MM.1S (cell line): ENCODE measurements around the gene PEAK1.

ENCODE experiments used
- EZH2 ChIP-seq: fragments of 300-600 bp; sonication (generic); optimal IDR thresholded peaks from 2 replicates; pipeline ENCODE3; 2017; ENCODE audit warnings: low read depth, mild to moderate bottlenecking, antibody characterized with exemption, low read length, mixed read lengths
- TF ChIP-seq, protein P1 (sequence below): fragments of 300-600 bp; sonication (generic); IDR thresholded peaks from 2 replicates; pipeline ENCODE4 v1.5.1; 2016; ENCODE audit warnings: antibody characterized with exemption, low read length, mixed read lengths

DNA sequence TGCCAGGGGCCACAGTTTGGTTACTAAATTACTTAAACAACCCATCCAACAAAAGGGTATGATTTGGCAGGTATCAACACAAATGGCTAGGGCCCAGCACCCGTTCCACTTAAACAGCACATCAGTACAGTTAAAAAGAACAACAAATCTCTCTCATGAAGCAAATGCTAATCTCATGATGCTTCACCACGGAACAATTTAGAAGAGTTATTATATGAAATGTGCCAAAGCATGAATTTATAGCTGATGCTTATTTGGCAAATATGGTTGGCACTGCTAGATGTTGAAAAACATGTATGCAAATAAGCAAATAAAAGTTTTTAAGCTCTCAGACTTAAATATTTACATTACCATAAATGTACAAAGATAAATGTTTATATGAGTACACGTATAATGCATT is 2.3 kb downstream of the PEAK1 start:
- no peak for TF ChIP-seq EZH2
- TF ChIP-seq, protein P1, sequence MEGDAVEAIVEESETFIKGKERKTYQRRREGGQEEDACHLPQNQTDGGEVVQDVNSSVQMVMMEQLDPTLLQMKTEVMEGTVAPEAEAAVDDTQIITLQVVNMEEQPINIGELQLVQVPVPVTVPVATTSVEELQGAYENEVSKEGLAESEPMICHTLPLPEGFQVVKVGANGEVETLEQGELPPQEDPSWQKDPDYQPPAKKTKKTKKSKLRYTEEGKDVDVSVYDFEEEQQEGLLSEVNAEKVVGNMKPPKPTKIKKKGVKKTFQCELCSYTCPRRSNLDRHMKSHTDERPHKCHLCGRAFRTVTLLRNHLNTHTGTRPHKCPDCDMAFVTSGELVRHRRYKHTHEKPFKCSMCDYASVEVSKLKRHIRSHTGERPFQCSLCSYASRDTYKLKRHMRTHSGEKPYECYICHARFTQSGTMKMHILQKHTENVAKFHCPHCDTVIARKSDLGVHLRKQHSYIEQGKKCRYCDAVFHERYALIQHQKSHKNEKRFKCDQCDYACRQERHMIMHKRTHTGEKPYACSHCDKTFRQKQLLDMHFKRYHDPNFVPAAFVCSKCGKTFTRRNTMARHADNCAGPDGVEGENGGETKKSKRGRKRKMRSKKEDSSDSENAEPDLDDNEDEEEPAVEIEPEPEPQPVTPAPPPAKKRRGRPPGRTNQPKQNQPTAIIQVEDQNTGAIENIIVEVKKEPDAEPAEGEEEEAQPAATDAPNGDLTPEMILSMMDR: no peak
